CD4-positive, alpha-beta T cell treated with Interferon gamma for 1 hour (primary cell): ENCODE results near the gene PXDN.
"Not testable (repeated sequence)": the region's sequence is repeated elsewhere in the genome, so short reads cannot be mapped to it uniquely, and the experiment has no call there.

Source experiments
- DNase-seq: peaks from one replicate; pipeline ENCODE4 v3.0.0-alpha.2; 2020

The PXDN gene

DNA sequence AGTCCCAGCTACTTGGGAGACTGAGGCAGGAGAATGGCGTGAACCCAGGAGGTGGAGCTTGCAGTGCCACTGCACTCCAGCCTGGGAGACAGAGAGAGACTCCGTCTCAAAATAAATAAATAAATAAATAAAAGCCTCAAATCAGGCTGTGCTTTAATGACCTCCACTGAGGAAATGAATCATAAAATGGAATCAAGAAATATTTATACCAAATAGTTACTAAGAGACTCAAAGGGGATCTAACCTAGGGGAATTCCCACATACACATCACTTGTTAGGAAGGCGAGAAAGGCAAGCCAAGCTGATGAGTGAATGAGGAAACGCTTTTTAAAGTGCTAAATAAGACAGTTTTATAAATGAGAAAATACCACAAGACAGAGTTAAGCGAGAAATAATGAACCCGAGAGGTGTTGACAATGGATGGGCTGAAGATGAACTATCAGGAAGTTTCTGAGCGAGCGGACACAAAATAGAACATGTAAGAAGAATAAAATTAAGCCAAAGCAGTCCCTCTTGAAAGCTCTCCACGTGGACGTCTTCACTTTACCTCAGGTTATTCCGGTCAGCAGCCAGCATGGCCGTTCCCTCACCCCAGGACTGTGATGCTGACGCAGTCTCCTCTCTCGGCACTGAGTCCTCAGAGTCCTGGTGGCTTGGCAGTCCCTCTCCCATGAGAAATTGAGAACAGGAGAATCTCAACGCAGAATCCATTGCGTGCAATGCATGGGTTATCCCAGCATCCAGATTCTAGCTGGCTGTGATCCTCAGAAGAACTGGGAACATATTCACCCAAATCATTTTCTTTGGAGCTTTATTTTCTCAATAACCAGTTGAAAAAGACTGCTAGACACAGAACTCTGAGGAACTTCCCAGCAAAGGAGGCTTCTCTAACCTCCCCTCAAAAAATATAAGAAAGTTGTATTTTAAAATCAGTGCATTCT lies 22.3 kb downstream of the PXDN start:
- DNase-seq = no peak

DNA sequence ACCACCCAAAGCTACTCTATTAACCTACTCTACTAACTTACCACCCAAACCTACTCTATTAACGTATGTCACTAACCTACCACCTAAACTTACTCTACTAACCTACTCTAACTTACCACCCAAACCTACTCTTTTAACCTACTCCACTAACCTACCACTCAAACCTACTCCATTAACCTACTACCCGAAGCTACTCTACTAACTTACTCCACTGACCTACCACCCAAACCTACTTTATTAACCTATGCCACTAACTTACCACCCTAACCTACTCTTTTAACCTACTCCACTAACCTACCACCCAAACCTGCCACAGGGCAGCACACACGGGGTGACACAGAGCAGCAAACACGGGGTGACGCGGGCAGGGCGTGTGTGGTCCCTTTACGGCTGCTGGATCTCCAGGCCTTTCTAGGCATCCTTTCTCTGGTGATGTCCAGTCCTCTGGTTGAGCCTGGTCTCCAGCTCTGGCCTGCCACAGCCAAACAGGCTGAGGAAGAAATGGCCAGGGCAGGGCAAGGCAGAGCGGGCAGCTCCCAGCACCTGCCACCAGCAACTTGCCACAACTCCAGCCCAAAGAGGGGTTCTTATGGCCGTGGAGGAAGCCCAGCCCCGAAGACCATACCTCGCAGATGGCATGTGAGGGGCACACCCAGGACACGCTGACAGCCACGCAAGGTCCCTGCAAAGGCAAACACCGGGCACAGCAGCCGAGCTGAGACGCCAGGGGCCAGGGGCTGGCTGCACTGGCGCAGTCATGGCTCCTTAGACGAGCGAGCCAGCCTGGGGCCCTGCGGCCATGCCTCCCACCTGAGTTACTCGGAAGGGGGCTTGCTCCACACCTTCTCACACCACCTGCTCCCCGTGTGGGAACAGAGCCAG lies 25.7 kb downstream of the PXDN start:
- no peak for DNase-seq

DNA sequence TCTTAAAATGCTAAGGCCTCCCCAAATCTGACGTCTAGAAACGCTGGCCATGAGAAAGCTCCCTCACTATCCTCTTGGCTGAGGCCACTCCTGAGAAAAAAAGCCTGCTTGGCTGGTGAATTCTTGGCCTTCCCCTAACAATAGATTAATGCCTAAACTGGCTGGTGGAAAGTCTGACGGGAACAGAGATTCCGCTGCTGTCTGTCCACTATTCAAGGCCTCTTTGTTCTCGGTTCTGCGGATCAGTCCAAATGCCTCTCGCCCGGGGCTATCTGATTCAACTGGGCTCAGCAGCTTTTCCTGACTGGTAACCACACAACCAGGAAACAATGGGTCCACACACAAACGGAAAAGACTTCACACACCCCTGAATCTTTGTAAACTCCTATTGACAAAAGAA lies 27.2 kb downstream of the PXDN start:
- DNase-seq = no peak

DNA sequence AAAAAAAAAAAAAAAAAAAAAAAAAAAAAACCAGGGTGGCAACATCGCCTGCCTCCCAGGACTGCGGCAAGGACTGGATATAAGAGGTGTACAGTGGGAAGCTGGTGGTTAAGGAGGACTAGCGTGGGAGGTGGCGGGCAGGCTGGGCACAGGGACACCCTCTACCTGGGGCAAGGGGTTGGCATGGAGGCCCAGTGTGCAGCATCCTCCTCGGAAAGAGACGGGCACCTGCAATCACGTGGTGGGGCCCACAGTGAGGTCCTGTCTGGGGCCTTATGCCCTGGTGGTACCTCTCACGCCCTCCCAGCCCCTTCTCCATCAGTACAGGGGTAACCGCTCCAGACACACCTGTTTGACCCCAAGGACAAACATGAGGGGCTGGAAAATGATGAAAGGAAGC lies 27.9 kb downstream of the PXDN start:
- DNase-seq = no peak

DNA sequence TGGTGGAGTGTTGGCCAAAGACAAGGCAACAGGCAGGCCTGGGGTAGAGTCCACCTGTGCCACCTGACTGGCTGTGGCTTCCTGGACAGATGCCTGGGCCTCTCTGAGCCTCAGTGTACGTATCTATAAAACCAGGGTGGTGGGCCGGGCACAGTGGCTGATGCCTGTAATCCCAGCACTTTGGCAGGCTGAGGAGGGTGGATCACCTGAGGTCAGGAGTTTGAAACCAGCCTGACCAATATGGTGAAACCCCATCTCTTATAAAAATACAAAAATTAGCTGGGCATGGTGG lies 28.4 kb downstream of the PXDN start:
- DNase-seq = not testable (repeated sequence)

DNA sequence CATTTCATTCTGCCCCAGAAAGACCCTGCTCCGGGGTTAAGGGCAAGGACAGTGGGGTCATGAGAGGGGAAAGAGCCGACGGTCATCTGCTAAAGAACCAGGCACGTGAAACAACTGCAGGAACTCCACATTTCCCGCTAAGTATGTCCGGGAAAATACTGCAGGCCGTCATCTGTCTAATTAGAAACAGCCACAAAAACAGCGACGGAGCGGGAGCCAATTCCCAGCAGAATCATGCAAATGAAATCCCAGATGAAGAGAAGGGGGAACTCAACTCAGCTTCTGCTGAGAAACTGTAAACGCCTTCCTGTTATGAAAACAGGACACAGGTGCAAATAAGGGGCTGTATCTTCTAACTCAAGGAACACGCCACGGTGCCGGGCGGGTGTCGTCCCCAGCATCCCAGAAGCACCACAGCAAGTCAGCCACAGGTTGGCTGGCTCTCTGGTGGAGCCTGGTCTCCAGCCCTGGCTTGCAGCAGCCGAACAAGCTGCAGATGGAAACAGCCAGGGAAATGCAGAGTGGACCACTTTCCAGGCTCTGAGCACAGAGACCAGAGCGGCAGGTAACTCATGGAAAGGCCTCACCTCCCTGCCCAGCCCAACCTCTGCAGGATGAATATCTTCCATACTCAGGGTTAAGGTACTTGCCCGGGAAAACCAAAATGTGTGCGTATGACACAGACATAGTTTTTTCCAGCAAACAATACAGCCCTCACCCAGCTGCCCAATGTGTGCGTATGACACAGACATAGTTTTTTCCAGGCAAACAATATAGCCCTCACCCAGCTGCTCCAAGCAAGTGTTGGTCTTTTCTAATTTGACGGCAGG lies 28.9 kb downstream of the PXDN start:
- no peak for DNase-seq

DNA sequence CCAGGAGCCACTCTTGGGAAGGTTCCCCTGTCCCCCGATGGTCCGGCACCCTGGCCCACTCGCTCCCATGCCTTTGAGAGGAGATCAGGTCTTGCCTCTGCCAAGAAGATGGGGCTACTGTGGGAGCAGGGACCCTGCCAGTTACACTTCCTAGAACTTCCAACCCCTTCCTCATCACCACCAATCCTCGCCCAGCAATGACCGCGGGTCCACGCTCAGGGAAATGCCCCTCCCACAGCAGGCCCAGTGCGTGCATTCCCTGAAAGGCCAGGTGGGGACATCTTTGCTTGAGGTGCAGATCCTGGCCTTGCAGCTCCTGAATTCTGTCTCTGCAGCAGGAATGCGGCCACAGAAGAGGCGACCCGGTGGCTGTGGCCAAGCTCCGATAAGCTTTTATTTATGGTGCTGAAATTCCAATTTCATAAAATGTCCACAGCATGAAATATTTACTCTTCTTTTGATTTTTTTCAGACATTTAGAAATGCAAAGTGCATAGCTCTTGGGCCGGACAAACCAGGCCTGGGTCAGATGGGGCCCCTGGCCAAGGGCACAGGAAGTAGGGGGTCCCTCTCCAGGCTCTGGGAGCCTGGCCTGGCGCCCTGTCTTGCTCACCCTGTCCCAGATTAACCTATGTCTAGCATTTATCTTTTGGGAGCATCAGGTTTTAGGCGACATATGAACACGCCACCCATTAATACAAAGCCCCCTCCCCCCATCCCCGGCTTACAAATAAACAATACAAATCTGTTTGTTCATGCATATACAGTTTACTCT lies 29.8 kb downstream of the PXDN start:
- DNase-seq = no peak

DNA sequence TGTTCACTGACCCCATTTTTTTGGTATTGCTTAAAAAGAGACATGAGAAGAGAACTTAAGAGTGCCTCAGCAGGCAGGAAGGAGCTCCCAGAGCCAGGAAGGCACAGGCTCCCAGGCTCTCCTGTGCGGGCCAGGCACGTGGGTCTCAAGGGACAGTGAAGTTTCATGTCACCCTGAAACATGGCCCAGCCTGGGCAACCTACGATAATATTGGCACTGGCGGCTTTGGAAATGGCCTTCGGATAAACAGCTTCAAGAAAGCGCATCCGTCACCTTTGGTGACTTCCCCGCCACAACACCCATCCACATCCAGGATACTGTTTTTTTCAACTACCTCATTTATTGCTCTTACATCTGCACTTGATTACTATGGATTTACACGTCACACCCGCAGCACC lies 30.5 kb downstream of the PXDN start:
- no peak for DNase-seq

DNA sequence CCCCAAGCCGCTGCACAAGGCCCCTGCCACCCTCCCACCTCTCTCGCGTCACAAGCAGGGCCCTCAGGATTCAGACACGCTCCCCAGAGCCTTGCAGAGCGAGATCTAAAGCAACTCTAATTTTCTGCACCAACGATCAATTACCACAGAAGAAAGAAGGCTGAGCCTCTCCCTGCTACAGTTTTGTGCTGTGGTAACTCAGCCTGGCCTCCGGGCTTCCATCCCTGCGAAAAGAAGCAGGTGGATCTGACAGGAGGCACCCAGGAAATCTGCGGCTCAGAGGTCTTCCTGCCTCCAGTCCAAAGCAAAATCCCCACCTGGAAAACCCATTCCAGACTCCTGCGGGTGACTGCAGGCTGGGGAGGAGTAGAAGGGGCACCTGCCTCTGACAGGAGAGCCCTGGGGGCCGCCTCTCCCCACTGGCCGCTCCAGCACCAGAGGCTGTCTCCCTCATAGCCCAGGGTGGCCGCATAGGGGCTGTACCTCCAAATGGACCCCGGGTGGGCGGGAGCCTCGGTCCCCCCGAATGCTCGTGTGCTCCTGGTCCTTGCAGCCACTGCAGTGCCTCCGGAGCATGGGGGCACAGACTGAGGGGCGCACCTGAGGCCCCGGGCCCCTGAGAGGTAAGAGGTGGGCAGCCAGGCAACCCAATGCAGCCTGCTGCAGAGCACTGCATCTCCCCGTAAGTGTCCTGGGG lies 31.0 kb downstream of the PXDN start:
- DNase-seq = no peak

DNA sequence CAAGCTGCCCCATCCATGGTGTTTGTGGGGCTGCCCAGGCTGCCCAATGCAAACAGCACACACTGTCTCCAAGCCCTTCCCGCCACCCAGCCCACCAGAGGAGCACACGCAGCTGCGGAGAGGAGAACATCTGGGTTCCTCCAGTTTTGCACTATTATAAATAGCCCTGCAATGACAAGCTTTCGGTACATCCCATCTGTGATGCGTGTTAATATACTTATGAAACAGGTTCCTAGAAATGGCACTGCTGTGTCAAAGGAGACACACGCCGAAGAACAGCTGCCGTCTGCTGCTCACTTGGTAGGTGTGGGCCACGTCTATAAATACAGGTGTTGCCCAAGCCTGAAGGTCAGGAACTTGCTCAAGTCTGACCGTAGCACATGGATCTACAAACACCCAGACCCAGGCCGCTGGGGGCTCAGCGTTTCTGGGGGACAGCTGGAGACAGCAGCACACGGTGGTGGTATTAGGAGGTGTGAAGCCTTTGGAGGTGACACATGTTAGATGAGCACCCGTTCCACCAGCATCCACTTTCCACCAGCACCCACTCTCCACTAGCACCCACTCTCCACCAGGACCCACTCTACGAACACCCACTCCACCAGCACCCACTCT lies 34.3 kb downstream of the PXDN start:
- no peak for DNase-seq

DNA sequence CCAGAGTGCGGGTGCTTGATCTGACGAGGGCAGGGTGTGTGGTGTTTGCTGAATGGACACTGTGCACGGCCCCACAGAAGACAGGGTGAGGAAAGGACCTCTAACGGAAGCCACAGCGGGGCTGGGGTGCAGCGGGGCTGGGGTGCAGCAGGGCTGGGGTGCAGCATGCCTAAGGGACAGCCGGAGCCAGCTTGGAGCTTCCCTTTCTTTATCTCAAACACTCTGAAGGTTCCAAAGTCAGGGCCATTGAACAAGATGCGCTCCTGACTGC lies 35.0 kb downstream of the PXDN start:
- DNase-seq = no peak

DNA sequence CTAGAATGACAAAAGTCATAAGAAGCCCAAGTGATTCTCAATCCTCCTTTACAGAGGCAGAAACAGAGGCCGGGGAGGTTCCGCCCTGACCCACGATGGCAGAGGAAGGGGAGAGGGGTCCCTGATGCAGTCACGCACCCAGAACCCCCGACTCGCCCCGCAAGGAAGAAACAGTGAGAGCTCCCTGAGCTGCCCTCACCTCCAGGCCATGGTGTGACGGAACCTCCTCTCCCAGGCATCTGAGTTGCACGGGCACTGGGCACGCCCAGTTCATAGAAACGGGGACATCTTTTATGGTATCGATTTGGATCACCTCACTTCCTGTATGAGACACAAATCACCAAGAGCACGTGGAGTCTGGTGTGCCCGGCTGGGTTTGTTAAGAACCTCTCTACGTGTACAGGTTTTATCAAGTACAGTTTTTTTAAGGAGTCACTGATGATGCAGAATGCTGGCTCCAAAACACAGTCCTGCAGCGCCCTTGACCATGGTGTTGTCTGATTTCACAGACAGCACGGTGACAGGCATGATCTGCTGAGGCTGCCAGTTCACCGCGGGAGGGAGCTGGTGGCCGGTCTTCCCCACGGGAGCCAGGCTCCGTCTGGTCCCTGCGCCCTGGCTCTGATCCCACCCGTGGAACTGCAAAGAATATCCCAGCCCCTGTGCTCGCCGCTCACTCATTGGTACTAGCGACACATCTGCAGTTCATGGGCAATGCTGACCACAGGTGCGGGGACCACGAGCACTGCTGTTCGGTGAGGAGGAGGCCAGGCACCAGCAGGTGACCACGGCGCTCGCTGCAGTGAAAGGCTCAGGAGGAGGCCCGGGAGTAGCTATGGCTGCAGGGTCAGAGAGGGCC lies 35.6 kb downstream of the PXDN start:
- DNase-seq = no peak

DNA sequence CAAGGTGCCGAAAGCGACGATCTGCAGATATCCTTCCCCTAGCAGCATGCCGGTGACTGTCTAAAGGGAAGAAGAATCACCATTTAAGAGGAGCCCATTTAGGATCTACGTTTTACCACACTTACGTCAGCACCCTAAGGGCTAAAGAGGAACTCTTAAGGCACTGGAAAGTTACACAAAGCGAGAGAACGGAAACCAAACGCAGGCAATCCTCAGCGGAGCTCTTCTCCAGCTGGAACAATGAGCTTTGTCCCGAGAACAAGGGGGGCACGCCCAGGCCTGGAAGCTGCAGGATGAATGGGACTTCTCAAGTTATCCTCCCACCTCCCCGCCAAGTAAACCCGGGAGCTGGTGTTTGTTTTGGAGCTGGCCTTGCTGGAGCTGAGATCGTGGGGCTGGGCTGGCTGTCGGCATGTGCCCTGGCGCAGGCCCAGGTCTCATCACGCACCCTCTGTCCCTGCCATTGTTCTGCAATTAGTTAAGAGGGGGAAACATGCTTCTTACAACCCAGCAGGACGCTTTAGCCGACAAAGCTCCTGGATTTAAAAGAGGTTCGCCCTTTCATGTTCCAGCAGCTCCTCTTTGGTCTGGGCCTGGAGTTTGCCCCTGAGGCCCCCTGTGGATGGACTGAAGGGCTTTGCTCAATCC lies 36.4 kb downstream of the PXDN start:
- DNase-seq = no peak

DNA sequence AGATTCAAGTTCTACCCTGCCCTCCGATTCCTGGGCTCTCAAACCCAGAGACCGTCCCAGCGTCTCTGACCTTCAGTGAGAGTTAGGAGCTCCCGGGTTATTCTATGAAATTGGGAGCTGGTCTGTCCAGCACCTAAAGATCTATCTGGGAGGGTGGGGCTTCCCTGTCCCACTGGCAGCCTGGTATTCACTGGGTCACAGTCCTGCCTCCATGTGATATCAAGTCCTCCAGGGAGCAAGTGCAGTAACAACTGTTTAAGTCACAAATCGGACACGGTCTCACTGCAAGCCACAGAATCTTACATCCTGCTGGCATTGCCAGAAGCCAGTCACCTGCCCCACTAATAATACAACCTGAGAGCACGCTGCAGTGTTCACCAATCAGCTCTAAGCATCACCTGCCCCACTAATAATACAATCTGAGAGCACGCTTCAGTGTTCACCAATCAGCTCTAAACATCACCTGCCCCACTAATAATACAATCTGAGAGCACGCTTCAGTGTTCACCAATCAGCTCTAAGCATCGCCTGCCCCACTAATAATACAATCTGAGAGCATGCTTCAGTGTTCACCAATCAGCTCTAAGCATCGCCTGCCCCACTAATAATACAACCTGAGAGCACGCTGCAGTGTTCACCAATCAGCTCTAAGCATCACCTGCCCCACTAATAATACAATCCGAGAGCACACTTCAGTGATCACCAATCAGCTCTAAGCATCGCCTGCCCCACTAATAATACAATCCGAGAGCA lies 38.0 kb downstream of the PXDN start:
- DNase-seq = not testable (repeated sequence)

DNA sequence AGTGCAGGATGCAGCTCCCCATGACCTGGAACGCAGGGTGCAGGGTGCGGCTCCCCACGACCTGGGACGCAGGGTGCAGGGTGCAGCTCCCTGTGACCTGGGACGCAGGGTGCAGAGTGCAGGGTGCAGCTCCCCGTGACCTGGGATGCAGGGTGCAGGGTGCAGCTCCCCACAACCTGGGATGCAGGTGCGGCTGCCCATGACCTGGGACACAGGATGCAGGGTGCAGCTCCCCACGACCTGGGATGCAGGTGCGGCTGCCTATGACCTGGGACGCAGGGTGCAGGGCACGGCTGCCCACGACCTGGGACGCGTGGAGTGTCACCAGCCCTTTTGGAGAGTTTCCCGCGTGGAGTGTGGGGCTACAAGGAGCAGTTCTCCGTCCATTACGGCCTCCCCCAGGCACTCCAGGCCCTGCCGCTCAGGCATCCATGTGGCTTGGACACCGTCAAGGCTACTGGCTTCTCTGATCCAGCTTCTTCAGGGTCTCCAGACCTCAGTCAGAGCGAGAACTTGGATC lies 38.7 kb downstream of the PXDN start:
- DNase-seq = no peak

DNA sequence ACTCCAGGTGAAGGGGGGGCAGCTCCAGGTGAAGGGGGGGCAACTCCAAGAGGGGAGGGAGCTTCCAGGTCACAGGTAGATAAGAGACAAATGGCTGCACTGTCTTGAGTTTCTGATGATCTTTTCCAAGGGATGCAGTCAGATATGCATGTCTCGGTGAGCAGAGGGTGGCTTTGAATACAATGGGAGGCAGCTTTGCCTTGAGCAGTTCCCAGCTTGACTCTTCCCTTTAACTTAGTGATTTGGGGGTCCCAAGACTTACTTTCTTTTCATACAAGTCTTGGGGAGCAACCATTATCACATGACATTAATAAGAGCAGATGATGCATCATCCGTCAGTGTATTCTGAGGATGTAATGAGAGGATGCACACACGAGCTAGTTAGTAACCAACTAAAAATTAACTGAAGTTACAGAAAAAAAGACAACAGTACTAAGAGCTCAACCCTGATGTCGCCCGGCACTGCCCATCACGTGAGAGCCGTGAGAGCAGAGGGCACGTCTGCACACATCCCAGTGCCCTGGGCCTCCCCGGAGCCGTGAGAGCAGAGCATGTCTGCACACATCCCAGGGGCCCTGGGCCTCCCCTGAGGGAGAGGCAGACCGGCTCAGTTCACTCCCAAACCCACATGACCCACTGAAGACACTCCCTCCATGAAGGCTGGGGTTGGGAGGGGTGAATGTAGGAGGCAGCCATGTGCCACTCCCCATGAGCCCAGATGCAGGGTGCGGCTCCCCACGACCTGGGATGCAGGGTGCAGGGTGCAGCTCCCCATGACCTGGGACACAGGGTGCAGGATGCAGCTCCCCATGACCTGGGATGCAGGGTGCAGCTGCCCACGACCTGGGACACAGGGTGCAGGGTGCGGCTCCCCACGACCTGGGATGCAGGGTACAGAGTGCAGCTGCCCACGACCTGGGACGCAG lies 39.4 kb downstream of the PXDN start:
- no peak for DNase-seq

DNA sequence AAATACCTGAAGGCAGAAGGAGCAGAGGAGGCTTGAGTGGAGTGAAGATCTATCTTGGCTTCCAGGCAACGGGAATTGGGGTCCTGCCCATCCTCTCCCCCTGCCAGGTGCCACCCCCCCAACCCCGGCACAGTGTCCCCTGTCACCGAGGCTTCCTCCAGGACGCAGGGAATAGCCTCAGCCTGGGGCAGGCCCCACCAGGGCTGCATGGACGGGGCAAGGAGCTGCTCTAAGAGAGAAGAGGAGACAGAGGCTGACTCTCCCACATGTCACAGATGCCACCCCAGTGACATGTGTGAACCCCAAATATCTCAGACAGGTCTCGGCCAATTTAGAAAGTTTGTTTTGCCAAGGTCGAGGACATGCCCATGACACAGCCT lies 42.1 kb downstream of the PXDN start:
- no peak for DNase-seq
